NCI-H748 (cell line): ENCODE results near the gene NRF1.
A peak's percentile ranks its signal among the peaks of the same experiment; 100 is the strongest.

Experiments used
- DNase-seq: peaks from one replicate; lab custom pipeline; 2025; ENCODE audit not compliant: unreplicated experiment; lab: John Stamatoyannopoulos, UW

The NRF1 gene

GRCh38 chr7:129676017-129676897 is 64.7 kb downstream of the NRF1 start:
- no peak for DNase-seq

- no peak for DNase-seq
These were observed 66.3 kb downstream of the NRF1 start for GRCh38 chr7:129677796-129678195.

- DNase-seq, result no peak
These were observed 67.1 kb downstream of the NRF1 start for GRCh38 chr7:129678606-129679005.

- no peak for DNase-seq
These were observed 68.9 kb downstream of the NRF1 start for GRCh38 chr7:129680400-129680799.

- DNase-seq, result peak; percentile 57
These were observed 73.3 kb downstream of the NRF1 start for GRCh38 chr7:129684777-129685176.

- no peak for DNase-seq
These were observed 74.5 kb downstream of the NRF1 start for GRCh38 chr7:129686063-129686462.

GRCh38 chr7:129688503-129689222 is 77.1 kb downstream of the NRF1 start:
- DNase-seq, result no peak

- DNase-seq, result peak; percentile 94
These were observed 78.6 kb downstream of the NRF1 start for GRCh38 chr7:129689995-129690581.

- no peak for DNase-seq
These were observed 79.2 kb downstream of the NRF1 start for GRCh38 chr7:129690701-129691100.

GRCh38 chr7:129698516-129699418 is 87.2 kb downstream of the NRF1 start:
- DNase-seq, result peak; percentile 4

GRCh38 chr7:129702316-129702715 is 90.8 kb downstream of the NRF1 start:
- DNase-seq, result no peak

GRCh38 chr7:129702761-129703338 is 91.3 kb downstream of the NRF1 start:
- DNase-seq, result no peak

GRCh38 chr7:129703751-129704150 is 92.2 kb downstream of the NRF1 start:
- DNase-seq, result no peak

GRCh38 chr7:129707910-129708499 is 96.5 kb downstream of the NRF1 start:
- no peak for DNase-seq

- DNase-seq, result no peak
These were observed 102.0 kb downstream of the NRF1 start for GRCh38 chr7:129713544-129713943.

GRCh38 chr7:129714514-129715063 is 103.1 kb downstream of the NRF1 start:
- no peak for DNase-seq

- DNase-seq, result peak; percentile 88
These were observed 108.6 kb downstream of the NRF1 start for GRCh38 chr7:129719980-129720732.

GRCh38 chr7:129721068-129721467 is 109.5 kb downstream of the NRF1 start:
- no peak for DNase-seq

- no peak for DNase-seq
These were observed 112.2 kb downstream of the NRF1 start for GRCh38 chr7:129723679-129724078.
